Activated T-cell treated with anti-CD3 and anti-CD28 coated beads for 1 hour (primary cell): ENCODE data around the gene CD79A.
"Not testable (repeated sequence)": the region's sequence is repeated elsewhere in the genome, so short reads cannot be mapped to it uniquely, and the experiment has no call there.

Experiments
- DNase-seq: peaks from one replicate; pipeline ENCODE4 v3.0.0-alpha.2; 2020; ENCODE audit warnings: low read depth

Gene CD79A

DNA sequence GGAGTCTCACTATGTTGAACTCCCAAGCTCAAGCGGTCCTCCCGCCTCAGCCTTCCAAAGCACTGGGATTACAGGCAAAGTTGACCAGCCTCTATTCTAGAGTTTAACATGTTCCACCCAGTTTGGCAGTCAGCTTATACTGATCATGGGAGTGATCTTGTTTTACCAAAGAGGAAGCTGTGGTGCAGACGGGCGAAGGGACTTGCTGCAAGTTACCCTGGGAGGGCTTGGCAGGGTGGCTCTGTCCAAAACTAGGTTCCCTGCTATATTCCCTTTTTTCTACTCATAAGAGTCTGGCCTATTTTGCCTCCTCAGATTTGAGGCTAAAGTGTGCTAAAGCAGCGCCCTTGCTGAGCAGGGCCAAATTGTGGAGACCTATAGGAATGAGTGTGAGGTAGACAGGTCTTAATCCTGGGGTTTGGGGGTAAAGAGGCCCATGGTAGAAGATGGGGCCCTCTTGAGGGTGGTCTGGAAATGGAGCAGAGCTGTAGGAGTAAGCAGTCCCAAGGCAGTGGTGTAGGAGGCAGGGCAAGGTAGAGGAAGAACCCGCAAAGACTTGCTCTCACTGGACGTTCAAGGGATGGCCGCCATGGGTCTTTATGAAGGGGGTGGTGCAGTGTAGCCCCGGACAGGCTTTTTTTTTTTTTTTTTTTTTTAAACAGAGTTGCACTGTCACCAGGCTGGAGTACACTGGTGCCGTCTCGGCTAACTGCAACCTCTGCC is 13.7 kb upstream of the CD79A start:
- no peak for DNase-seq

DNA sequence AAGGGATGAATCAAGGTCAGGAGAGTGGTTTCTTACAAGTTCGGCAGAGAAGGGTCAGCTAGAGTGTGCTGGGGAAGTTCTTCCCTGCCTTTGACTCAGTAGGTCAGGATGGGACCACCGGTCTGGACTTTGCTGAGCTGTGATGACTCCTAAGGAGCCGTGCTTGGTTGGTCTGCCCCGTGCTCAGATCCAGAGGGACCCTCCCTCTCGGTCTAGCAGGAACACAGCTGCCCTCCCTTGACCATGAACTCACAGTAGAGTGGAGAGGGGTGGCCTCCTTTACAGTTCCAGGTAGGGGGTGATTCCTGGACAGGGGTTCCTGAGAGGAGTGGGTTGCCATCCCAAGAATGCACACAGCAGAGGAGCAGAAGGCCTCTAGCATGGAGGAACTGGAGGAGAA is 12.7 kb upstream of the CD79A start:
- no peak for DNase-seq

DNA sequence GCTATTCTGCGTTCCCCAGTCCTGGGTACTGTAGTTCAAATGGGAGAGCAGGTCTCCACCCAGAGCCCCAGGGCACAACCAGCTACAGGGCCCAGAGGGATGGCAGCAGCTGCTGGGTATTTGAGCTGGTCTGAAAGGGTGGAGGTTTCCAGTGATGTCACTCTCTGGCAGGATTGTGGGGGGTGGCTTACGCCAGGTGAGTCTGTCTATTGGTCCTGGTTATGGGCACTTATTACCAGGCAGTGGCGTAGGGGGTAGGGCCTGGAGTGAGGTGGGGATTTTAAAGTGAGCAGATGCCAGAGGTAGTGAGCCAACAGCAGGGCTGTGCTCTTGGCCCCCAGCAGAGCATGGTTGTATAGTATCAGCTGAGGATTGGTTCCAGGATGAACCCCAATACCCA is 10.8 kb upstream of the CD79A start:
- no peak for DNase-seq

DNA sequence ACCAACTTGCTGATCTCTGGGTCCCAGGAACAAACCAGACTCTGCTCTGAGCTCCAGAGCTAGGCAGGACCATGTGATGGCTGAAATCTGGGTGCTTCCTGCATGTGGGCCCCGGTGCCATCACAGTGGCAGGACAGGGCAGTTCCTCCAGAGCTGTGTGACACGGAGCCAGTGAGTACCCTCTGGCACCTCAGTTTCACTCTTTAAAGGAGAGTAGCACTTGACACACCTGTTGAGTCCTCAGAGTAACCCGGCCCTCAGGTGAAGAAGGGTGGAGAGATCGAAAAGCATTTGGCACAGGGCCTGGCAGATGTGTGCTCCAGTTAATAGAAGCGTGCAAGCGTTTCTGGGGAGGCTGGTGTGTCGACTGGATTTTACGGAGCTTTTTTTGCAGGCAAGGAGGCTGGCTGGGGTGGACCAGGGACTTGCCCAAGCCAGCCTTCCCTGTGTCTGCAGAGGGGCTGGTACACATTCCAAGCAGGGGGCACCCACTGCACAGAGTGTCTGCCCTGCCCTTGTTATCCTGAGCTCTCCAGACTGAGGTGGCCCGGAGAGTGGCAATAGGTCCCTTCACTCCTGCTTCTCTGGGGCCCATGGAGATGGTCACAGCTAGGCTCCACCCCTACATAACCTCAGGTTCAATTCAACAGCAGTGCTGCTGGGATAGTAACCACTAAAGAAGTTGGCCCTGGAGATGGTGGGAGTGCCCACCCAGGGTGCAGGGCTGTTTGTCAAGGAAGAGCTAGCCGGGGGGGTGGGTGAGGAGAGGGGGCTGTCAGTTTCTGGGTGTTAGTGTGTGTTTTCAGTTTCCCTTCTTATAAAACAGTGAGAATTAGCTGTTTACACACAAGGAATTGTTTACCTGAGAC is 8.7 kb upstream of the CD79A start:
- no peak for DNase-seq

DNA sequence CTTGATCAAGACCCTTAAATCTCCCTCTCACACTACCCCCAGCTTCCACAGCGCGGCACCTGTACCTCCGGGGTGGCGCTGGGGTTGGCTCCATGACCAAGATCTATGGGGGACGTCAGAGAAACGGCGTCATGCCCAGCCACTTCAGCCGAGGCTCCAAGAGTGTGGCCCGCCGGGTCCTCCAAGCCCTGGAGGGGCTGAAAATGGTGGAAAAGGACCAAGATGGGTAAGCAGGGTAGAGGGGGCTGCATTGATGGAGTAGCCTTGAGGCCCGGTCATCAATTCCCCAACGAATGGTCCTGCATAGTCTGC is 8.1 kb upstream of the CD79A start:
- DNase-seq, result no peak

DNA sequence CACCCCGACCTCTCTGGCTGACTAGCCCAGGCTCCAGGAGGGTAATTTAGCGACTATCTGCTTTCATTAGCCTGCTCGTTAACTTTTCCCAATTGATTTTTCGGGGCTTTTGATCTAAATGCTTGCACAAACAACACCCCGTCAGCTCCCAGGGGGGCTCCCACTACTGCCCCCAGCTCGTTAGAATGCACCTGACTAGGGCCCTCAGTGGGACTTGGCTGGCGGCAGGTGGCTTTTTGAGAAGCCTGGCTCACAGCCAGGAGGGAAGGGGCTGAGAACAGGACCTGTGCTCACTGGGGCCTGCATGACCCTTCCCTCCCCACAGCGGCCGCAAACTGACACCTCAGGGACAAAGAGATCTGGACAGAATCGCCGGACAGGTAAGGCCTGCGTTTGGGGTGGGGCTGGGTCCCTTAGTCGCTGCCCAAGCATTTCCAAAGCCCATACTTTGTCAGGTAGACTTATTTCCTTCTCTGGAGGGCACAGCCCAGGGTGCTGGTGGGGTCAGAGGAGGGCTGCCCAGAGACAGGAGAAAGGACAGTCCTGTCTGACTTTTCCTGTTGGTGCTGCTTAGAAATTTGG is 7.6 kb upstream of the CD79A start:
- no peak for DNase-seq

DNA sequence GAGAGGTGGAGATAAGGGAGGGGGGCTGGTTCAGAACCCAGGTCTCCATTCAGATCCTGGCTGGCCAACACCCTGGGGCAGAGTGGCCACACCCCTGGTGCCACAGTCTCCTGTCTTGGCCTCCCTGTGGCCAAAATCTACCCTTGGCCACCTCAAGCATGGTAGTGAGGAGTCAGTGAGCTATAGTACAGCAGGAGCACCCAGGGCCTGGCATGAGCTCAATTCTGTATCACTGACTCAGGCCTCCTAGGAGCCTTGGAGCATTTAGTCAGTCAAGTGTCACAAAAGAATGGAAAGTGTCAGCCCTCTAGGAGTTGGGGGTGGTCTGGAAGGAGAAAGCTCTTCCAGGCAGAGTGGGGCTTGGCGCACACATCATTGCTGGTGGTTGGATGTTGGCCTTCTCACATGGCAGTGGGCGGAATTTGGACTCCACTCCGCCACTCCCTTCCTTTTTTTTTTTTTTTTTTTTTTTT is 6.6 kb upstream of the CD79A start:
- no peak for DNase-seq

DNA sequence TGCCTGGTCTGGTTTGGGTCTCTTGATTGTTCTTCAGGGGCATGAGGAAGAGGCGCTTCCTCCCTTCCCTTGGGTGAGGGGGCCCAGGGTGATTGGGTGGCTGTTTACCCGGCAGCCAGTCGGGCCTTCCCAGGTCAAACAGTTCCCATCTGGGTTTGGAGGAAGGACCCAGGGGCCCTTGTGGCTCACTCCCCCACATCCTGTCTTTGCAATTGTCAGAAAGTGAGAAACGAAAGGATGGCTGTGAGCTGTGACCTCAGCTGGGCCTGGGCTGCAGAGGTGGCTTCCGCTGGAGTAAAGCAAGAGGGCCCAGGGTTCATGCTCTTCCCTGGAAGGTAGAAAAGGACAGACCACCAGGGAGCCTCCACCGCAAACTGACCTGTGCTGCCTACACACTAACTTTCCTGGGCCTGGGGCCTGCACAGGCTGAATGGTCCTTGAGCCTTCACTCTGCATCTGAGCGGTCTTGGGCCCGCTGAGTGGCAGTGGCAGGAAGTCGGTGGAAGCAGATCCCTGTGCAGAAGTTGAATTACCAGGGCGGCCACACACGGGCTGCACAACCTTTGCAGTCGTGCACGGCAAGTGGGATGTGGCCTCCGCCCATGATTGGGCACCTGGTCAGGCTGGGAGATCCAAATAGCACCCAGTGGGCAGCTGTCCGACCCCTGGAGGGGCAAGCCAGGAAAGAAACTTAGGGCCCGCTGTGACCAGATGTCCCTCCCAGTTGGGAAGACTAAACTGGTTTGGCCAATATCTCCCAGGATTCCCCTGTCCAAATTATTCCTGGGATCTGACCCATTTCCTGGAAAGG is 5.3 kb upstream of the CD79A start:
- DNase-seq, result no peak

DNA sequence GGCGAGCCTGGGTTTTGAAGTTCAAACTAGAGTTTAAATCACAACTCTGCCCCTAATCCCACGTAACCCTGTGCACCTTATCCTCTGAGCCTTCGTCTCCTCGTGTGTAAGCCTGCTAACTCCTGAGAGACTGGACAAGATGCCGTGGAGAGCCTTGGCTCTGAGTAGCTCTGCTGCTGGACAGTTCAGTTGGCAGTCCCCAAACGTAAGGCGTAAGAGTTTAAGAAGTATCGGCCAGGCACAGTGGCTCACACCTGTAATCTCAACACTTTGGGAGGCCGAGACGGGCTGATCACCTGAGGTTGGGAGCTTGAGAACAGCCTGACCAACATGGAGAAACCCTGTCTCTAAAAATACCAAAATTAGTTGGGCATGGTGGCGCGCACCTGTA is 4.7 kb upstream of the CD79A start:
- no peak for DNase-seq

DNA sequence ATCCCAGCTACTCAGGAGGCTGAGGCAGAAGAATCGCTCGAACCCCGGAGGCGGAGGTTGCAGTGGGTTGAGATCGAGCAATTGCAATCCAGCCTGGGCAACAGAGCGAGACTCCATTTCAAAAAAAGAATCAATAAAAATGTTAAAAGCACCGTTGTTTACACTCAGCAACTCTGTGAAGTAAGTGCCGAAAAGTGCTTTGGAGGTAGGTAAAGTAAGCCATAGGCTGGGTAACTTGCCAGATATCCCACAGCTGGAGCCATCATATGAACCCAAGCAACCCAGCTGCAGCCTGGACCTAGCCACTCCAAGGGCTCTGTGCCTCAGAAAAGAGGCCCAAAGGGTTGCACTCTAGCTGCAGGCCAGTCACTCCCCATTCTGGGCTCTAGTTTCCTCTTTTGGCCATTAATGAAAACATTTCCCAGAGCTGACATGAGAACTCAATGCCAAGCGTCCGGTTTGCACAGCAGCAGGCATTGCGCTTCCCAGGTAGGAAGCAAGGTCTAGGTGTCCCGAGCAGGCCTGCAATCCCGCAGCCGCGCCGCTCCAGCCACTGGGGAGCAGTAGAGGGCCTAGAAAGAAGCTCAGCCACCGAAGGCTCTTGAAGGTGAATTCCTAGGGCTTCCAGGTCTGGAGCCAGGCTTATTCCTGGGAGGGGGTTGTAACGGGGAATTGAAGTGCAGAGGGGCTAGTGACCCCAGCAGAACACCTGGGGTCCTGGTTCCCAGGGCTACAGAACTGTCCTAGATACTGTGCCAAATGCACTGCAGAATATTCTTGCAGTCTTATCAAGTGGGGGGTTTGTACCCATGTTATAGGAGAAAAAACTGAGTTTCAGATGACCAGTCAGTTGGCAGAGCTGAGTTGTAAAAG is 4.1 kb upstream of the CD79A start:
- DNase-seq, result peak; percentile 63

DNA sequence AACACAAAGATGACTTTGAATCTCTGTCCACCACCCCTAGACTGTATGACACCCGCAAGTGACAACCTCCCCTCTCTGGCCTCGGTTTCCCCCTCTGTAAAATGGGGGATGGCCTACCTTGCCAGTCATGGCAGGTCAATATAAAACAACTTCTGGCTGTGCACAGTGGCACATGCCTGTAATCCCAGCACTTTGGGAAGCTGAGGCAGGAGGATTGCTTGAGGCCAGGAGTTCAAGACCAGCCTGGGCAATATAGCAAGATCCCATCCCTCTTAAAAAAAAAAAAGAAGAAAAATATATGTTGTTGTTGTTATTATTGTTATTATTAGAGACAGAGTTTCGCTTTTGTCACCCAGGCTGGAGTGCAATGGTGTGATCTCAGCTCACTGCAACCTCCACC is 1.1 kb upstream of the CD79A start:
- DNase-seq, result not testable (repeated sequence)

DNA sequence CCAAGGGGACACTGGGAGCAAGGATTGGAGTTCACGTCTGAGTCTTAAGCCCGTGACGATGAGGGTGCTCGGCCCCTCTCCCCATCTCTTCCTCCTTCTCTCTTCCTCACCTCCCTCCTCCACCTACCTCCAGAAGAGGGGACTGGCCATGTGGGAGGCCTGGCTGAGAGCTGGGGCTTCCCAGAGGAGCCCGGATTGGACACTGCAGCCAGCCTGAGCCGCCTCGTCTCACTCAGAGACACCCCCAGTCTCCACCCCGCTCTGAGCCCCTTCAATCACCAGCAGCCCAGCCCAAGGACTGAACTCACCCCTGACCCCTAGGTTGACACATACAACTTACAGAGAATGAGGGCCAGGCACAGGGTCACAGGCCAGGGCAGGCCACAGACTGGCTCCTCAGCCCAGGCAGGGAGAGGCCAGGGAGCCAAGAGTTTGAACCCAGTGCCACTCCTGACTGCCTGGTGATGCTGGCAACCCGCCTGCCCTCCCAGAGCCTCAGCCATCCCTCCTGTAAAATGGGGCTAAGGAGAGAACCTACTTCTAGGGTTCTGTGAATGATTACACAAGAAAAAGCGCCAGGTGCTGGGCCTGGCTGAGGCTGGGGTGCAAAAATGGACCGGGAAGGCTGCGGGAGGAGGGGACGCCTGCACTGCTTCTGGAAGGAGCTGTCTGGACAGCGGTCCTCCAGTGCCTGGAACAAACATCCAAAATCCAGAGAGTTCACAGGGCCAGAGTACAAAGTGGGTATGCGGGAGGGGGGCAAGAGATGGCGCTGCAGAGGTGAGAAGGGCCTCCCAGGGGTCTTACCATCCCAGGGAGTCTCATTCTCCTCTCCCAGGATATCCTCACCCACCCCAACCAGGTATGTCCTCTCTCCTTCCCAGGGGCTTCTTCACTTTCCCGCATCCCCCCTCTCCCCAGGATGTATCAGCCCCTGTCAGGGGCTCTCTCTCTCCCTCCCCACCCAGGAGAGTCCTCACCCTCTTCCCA is 1.1 kb downstream of the CD79A start:
- no peak for DNase-seq

DNA sequence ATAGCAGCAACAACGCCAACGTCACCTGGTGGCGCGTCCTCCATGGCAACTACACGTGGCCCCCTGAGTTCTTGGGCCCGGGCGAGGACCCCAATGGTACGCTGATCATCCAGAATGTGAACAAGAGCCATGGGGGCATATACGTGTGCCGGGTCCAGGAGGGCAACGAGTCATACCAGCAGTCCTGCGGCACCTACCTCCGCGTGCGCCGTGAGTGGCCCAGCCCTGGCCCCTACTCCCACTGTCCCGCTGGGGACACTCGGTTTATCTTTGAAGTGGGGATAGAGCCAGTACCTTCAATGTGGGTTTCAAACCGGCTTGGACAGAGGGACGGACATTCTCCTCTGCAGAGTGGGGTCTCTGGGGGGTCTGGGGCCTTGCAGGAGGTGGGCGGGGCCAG is 2.0 kb downstream of the CD79A start:
- no peak for DNase-seq

DNA sequence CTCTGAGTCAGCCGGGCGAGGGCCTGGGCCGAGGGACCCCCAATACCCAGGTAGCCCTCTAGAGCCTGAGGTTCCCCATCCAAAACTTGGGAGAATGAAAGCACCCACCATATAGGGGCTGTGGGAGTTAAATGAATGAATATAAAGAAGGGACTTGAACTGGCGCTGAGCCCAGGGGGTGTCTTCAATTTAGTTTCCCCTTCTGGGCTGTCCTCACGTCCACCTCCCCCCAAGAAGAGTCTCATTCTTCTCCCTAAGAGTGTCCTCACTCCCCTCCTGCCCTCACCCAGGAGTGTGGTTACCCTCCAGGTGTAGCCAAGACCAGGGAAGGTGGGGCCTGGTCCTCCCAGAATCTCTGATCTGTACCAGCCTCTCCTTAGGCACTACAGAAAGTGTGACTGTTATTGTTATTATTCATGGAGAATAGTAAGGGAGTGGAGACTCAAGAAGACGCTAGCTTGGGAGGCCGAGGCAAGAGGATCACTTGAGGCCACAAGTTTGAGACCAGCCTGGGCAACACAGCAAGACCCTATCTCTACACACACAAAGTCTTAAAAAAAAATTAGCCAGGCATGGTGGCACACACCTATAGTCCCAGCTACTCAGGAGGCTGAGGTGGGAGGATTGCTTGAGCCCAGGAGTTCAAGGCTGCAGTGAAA is 2.7 kb downstream of the CD79A start:
- DNase-seq, result no peak

DNA sequence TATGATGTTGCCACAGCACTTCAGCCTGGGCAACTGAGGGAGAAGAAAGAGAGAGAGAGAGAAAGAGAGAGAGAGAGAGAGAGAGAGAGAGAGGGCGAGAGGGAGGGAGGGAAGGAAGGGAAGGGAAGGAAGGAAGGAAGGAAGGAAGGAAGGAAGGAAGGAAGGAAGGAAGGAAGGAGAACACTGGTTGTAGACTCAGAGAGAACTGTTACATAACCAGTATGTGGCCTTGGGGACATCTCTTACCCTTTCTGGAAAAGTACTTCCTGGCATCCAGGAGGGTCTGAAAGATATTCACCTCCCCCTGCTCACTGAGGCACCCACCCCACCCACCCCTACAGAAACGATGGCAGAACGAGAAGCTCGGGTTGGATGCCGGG is 3.2 kb downstream of the CD79A start:
- no peak for DNase-seq

DNA sequence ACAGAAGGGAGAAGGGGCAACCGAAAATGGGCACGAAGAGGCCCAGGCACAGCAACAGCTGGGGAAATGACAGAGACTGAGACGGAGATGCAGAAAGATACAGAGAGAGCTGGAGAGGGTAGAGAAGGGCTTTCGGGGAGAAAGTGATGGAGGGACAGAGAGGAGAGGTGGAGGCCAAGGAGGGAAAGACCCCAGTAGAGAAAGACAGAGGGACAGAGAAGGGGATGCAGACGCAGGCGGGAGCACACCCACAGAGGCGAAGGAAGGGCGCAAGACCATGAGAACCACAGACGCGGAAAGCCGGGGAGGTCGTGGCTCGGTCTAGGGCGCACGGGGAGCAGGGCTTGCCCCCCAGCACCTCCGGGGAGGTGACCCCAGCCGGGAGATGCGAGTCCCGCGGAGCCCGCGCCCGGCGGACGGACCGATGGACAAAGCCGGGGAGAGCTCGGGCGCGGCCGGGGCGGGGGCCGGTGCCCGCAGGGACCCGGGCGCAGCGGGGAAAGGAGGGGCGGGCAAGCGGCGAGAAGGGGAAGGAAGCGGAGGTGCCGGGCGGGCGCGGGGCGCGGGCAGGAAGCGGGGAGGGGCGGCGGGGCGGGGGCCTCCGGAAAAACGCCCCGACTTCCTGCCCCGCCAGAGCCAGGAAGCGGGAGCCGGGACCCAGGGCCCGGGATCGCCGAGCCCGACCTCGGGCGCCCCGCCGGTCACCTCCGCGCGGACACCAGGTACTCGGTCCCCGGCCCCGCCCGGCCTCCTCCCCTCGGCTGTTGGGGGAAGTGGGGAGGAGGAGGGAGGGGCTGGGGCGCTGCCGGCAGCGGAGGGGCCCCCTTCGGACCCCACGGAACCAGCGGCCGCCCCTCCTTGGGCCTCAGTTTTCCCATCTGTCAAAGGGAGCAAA is 5.7 kb downstream of the CD79A start, which contains the start of gene ARHGEF1:
ARHGEF1 (plus strand) TSS at position 617 of the 895 bp plus-strand sequence. CDS start 4,899 bp downstream, outside the sequence.
- DNase-seq, result peak; percentile 53

DNA sequence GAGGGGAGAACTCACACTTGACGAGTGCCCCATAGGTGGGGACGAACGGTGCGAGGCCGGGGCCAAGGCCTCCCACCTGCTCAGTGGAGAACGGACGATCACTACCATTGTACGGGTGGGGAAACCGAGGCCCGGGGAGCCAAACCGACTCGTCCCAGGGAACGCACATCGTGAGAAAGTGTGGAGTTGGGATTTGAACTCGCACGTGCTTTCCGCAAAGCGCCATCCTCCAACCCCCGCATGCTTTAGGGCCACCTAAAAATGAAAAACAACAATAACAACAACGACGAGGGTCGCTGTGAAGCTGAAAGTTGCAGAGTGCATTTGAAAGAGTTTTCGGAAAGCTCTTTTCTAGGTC is 6.4 kb downstream of the CD79A start:
- no peak for DNase-seq
